Ascending aorta (tissue), 2 donors: Measurements from ENCODE around the gene PNPLA5. TPM values are rescaled to one million over a fixed set of nuclear protein-coding genes. Genes with fewer than 3 reads are reported as not detected.

ENCODE experiments used
- DNase-seq, 2 donors: peaks; one replicate each; pipeline ENCODE4 v3.0.0-alpha.2; 2019; ENCODE audit warnings: low spot score in 2 of 2
- H3K27ac ChIP-seq, 2 donors: fragments of 200-600 bp; sonication (generic); one replicate each; pipeline ENCODE4 v1.5.1; 2016 to 2017; ENCODE audit warnings: mild to moderate bottlenecking in 1 of 2
- H3K27me3 ChIP-seq: fragments of 200-600 bp; sonication (generic); one replicate; pipeline ENCODE4 v1.5.1; 2017
- H3K36me3 ChIP-seq, 2 donors: fragments of 200-600 bp; sonication (generic); one replicate each; pipeline ENCODE4 v1.5.1; 2016
- H3K4me1 ChIP-seq, 2 donors: fragments of 200-600 bp; sonication (generic); one replicate each; pipeline ENCODE4 v1.5.1; 2016 to 2017; ENCODE audit warnings: mild to moderate bottlenecking in 1 of 2
- H3K4me3 ChIP-seq, 2 donors: fragments of 200-600 bp; sonication (generic); one replicate each; pipeline ENCODE4 v1.5.1; 2016 to 2017; ENCODE audit warnings: mild to moderate bottlenecking in 1 of 2
- H3K9me3 ChIP-seq, 2 donors: fragments of 200-600 bp; sonication (generic); one replicate each; pipeline ENCODE4 v1.5.1; 2016
- intact Hi-C: fragments of 100-400 bp; cut with DNase I; formaldehyde crosslinking; loops from one replicate; pipeline ENCODE4 v1.15.1; 2023
- total RNA-seq: library from RNA; depleted of rRNA; stranded (reverse); fragments of >200 nt; gene quantifications from one replicate; pipeline ENCODE4 v1.1.0, GENCODE V29; 2016
- TF ChIP-seq, protein P1 (sequence below), 3 experiments: fragments of 200-600 bp in 2 of 3; fragments of 450-650 bp in 1 of 3; sonication (generic) in 2 of 3; IDR thresholded peaks; one replicate each; pipeline ENCODE4 v1.5.1; 2016 to 2019; ENCODE audit warnings: antibody characterized with exemption in 3 of 3, mild to moderate bottlenecking in 1 of 3, moderate library complexity in 1 of 3

The PNPLA5 gene, protein sequence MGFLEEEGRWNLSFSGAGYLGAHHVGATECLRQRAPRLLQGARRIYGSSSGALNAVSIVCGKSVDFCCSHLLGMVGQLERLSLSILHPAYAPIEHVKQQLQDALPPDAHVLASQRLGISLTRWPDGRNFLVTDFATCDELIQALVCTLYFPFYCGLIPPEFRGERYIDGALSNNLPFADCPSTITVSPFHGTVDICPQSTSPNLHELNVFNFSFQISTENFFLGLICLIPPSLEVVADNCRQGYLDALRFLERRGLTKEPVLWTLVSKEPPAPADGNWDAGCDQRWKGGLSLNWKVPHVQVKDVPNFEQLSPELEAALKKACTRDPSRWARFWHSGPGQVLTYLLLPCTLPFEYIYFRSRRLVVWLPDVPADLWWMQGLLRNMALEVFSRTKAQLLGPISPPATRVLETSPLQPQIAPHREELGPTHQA
- total RNA-seq = not detected

DNA sequence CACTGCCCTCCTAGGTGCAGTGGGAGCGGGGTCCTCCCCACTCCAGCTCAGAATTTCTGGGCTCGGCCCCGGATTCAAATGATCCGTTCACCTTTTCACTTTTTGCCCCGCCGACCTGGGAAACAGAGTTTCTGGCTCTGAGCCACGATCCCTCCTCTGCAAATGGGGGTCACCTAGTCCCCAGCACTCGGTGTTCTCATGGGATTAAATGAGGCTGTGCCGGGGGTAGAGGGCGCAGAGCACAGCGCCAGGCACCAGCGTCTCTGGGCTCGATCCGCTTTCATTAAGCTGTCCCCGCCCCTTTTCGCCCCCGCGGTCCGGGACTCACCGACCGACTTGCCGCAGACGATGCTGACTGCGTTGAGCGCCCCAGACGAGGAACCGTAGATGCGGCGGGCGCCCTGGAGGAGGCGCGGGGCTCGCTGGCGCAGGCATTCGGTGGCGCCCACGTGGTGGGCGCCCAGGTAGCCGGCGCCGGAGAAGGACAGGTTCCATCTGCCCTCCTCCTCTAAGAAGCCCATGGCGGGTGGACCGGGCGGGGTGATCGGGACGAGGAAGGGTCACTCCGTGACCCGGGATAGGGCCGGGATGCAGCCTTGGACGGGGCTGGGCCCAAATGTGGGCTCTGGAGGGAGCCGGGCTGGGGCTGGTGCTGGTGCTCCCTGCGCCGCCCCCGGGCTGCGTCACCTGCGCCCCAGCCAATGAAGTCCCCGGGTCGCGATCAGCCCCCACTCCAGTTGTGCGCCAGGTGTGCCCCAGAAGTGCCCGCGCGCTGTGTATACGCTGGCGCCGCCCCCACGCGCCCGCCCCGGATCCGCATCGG, at the start of gene PNPLA5:
TSS of gene PNPLA5 (minus strand) at position 654 of the 823 bp plus-strand sequence. CDS start at position 521, 133 bp downstream.
- Histone ChIP-seq H3K27ac (no peak within 1 kb of the TSS), H3K4me1 (no peaks in the 10 kb centered on the region), H3K9me3 (no peaks in the 10 kb centered on the region), H3K36me3 (no peaks in the 10 kb centered on the region), H3K4me3 (no peak within 1 kb of the TSS), H3K27me3 (no peaks in the 10 kb centered on the region)
- no peak for DNase-seq
- TF ChIP-seq, protein P1, sequence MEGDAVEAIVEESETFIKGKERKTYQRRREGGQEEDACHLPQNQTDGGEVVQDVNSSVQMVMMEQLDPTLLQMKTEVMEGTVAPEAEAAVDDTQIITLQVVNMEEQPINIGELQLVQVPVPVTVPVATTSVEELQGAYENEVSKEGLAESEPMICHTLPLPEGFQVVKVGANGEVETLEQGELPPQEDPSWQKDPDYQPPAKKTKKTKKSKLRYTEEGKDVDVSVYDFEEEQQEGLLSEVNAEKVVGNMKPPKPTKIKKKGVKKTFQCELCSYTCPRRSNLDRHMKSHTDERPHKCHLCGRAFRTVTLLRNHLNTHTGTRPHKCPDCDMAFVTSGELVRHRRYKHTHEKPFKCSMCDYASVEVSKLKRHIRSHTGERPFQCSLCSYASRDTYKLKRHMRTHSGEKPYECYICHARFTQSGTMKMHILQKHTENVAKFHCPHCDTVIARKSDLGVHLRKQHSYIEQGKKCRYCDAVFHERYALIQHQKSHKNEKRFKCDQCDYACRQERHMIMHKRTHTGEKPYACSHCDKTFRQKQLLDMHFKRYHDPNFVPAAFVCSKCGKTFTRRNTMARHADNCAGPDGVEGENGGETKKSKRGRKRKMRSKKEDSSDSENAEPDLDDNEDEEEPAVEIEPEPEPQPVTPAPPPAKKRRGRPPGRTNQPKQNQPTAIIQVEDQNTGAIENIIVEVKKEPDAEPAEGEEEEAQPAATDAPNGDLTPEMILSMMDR (IDR thresholded peaks at IDR 0.05) = no peak
- intact Hi-C loops = no loop called here

DNA sequence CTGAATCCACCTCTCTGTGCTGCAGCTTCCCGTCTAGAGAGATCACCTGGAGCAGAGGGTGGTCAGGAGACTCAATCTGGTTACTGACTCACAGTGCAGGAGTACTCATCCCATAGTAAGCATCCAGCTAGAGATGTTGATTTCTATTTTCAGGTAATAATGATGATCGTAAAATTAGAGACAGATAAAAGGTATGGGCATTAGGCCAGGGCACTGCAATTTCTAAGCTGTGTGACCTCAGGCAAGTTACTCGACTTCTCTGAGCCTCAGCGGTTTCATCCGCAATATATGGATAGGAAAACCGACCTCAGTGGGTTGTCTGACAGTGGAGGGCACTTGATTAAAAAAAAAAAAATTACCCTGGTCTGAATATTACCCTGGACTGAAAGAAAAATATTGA, 49.6 kb upstream of the PNPLA5 start:
- Histone ChIP-seq H3K27ac (no peak overlapping the region), H3K27me3 (no peaks in the 10 kb centered on the region), H3K4me1 (no peaks in the 10 kb centered on the region), H3K9me3 (no peaks in the 10 kb centered on the region), H3K36me3 (no peaks in the 10 kb centered on the region), H3K4me3 (no peak overlapping the region)
- no peak for DNase-seq
- intact Hi-C loops = no loop called here
- TF ChIP-seq, protein P1 (IDR thresholded peaks at IDR 0.05) = no peak

DNA sequence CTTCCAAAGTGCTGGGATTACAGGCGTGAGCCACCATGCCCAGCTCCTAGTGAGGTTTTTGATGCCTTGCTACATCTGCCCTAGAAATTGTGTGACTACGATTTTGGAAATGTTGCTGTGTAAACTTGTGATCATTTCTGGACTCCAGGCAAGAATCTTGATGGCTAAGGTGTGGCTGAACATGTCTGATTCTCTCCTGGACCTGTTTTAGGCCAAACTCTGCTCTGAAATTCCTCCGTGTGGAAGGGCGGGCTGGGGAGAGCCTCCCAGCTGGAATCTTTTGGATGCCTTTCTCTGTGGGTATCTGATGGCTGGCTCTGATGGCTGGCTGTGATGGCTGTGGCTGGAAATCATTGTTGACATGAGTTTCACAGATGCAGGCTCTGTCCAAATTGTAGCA, 40.0 kb upstream of the PNPLA5 start:
- intact Hi-C loops = no loop called here
- TF ChIP-seq, protein P1 (IDR thresholded peaks at IDR 0.05) = no peak
- Histone ChIP-seq H3K27ac (no peak overlapping the region), H3K27me3 (no peaks in the 10 kb centered on the region), H3K9me3 (no peaks in the 10 kb centered on the region), H3K4me3 (no peak overlapping the region), H3K4me1 (no peaks in the 10 kb centered on the region), H3K36me3 (no peaks in the 10 kb centered on the region)
- no peak for DNase-seq

DNA sequence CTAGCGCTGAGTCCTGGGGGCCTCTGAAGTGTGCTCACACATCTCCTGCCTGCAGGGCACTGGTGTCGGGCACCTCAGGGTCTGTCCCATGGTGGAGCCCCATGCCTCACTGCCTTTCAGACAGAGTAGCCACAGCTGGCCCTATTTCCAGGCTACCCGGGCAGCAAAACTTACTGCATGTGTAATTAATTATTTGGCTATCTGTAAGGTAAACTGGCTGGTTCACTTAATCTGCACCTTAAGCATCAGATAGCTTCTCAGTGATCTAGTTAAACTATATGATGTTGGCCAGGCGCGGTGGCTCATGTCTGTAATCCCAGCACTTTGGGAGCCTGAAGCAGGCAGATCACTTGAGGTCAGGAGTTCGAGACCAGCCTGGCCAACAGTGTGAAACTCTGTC, 37.1 kb upstream of the PNPLA5 start:
- intact Hi-C loops = no loop called here
- no peak overlapping the region for H3K4me3 ChIP-seq
- H3K27ac ChIP-seq = no peak overlapping the region
- H3K4me1 ChIP-seq = peaks cover 0 to 5% of the 10 kb centered on the region in 2 donors
- no peaks in the 10 kb centered on the region for H3K36me3 ChIP-seq
- DNase-seq = no peak
- TF ChIP-seq, protein P1 (IDR thresholded peaks at IDR 0.05) = no peak
- H3K27me3 ChIP-seq = peaks cover 12% of the 10 kb centered on the region
- no peaks in the 10 kb centered on the region for H3K9me3 ChIP-seq

DNA sequence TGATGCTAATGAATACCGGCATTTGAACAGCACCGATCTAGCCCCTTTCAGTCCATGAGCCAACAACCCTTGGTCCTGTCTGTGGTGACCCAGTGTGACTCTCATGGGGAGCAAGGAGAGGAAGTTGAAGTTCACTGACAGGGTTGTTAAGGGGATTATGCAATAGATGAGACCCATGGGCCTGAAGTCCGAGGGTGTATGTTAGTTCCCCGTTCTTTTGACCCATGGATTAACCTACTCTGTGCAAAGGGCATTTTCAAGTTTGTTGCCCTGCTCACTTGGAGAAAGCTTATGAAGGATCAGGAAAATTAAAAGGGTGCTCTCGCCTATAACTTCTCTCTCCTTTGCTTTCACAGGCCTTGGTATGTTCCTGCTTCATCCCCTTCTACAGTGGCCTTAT, 36.7 kb upstream of the PNPLA5 start:
- Histone ChIP-seq H3K4me3 (no peak overlapping the region), H3K36me3 (no peaks in the 10 kb centered on the region), H3K4me1 (peaks cover 0 to 9% of the 10 kb centered on the region in 2 donors), H3K27me3 (peaks cover 14% of the 10 kb centered on the region), H3K27ac (no peak overlapping the region), H3K9me3 (no peaks in the 10 kb centered on the region)
- TF ChIP-seq, protein P1 (IDR thresholded peaks at IDR 0.05) = no peak
- DNase-seq = no peak
- intact Hi-C loops = no loop called here
